Omental fat pad (tissue), 4 donors: ENCODE results near the gene EMC10. TPM values are rescaled to one million over a fixed set of nuclear protein-coding genes. Genes with fewer than 3 reads are reported as not detected.

ENCODE experiments used
- ATAC-seq: fragments of 150-250 bp; one replicate; pipeline ENCODE4 v1.9.1; 2016; ENCODE audit warnings: mild to moderate bottlenecking, moderate library complexity; ENCODE audit not compliant: low FRiP score
- DNase-seq: peaks from one replicate; pipeline ENCODE4 v3.0.0-alpha.2; 2019; ENCODE audit warnings: low spot score
- total RNA-seq, 4 donors: library from RNA; depleted of rRNA; stranded (reverse); fragments of >200 nt; gene quantifications; one replicate each; pipeline ENCODE4 v1.1.0, GENCODE V29; 2016
- TF ChIP-seq, protein P1 (sequence below), 3 donors: fragments of 450-650 bp; IDR thresholded peaks; one replicate each; pipeline ENCODE4 v1.5.1; 2016 to 2017; ENCODE audit warnings: antibody characterized with exemption in 3 of 3, mild to moderate bottlenecking in 3 of 3, moderate library complexity in 2 of 3

Gene EMC10
- total RNA-seq, 4 donors from 2014 or later = 41.6 to 52.1 (median 47.5) TPM

DNA sequence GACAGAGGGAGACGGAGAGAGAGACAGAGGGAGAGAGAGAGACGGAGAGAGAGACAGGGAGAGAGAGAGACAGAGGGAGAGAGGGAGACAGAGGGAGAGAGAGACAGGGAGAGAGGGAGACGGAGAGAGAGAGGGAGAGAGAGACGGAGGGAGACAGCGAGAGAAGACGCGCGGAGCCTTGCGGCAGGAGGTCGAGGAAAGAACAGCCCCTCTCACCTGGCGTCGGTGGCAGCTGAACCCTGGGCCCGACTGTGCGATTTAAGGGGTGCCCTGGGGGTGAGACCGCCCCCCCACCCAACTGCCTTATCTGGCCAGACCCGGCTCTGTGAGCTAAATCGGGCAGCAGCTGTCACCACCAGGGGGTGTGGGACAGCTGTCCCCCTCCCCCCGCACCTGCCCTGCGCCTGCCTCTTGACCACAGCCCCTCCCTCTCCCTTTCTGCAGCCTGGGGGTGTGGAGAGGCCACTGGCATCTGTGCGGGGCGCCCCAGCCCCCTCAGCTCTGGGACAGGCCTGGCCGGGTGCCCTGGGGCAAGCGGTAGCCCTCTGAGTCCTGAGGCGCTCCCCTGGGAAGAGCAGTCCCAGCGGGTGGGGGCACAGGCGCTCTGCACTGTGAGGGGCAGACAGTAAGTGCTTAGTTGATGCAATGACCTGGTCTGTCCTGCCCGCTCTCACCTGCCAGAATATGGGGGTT is 23.9 kb downstream of the EMC10 start:
- TF ChIP-seq, protein P1, sequence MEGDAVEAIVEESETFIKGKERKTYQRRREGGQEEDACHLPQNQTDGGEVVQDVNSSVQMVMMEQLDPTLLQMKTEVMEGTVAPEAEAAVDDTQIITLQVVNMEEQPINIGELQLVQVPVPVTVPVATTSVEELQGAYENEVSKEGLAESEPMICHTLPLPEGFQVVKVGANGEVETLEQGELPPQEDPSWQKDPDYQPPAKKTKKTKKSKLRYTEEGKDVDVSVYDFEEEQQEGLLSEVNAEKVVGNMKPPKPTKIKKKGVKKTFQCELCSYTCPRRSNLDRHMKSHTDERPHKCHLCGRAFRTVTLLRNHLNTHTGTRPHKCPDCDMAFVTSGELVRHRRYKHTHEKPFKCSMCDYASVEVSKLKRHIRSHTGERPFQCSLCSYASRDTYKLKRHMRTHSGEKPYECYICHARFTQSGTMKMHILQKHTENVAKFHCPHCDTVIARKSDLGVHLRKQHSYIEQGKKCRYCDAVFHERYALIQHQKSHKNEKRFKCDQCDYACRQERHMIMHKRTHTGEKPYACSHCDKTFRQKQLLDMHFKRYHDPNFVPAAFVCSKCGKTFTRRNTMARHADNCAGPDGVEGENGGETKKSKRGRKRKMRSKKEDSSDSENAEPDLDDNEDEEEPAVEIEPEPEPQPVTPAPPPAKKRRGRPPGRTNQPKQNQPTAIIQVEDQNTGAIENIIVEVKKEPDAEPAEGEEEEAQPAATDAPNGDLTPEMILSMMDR (IDR thresholded peaks at IDR 0.05) = no peak
- DNase-seq (no peak), ATAC-seq (no peak)

DNA sequence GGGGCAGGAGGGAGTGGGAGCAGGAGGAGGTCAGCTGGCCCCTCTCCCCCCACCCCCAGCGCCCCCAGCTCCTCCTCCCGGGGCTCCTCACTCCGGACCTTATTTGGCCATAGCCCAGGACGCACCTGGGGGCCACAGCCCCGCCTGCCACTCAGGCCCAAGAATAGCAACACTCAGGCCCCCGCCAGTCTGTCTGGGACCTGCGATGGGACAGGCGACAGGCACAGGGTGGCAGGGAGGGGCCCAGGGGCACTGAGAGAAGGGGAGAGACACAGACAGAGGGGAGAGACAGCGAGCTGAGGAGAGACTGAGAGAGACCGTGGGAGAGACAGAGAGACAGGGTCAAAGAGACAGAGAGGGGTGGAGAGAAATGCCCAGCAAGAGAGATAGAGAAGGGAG is 24.4 kb downstream of the EMC10 start:
- TF ChIP-seq, protein P1 (IDR thresholded peaks at IDR 0.05) = no peak
- ATAC-seq (no peak), DNase-seq (no peak)

DNA sequence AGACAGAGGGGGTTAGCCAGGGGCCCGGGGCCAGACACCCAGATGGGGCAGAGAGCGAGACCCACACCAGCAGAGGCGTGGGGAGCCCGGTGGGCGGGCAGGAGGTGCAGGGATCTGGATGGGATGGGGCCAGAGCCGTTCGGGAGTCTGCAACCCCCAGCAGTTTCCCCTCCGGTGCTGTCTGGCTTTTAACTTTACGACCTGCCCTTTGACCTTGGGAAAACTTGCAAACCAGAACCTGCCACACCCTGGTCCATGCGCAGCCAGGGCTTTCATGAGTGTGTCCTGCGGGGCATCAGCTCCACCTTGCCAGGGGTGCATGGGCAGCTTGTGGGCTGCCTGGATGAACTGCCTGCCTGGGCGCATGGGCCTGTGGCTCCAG is 24.9 kb downstream of the EMC10 start:
- ATAC-seq = no peak
- TF ChIP-seq, protein P1 (IDR thresholded peaks at IDR 0.05) = no peak

DNA sequence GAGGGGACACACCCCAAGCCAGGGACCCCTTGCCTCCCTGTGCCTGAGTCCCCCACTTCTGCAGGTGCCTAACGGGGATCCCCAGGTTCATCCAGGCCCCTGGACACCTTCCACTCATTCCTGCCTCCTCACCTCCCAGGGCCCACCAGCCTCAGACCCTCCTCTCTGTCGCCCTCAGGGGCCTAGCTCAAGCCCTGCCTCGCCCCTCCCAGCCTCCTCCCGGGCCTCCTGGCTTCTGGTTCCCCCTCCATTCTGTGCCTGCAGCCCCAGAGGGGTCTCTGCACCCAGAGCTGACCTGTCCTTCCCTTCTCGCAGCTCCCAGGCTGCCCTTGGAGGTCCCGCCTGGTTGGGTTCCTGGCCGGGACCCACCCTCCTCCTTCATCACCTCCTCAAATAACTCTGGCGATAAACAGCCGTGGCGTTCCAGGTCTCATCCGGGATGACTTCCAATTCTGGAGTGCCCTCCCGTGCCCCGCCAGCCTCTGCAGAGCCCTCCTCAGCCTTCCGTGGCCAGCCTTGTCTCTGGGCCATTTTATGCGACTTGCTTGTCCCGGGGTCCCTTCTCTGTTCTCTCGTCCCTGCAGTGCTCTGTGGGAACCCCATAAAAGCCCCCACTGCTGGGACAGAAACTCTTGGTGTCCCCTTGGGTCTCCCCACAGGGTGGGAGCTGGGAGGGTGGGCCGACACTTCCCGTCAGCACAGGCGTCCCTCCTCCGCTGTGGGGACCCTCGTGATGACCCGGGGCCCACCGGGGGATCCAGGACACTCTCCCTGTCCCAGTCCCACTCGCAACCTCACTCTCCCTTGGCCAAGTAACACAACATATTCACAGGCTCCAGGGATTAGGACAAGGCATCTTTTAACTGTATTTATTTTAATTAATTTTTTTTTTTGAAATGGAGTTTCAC is 25.5 kb downstream of the EMC10 start:
- DNase-seq (no peak), ATAC-seq (no peak)
- TF ChIP-seq, protein P1 (IDR thresholded peaks at IDR 0.05) = no peak

More for the DNA sequence above, 24.9 kb downstream of the EMC10 start:
- DNase-seq = no peak

DNA sequence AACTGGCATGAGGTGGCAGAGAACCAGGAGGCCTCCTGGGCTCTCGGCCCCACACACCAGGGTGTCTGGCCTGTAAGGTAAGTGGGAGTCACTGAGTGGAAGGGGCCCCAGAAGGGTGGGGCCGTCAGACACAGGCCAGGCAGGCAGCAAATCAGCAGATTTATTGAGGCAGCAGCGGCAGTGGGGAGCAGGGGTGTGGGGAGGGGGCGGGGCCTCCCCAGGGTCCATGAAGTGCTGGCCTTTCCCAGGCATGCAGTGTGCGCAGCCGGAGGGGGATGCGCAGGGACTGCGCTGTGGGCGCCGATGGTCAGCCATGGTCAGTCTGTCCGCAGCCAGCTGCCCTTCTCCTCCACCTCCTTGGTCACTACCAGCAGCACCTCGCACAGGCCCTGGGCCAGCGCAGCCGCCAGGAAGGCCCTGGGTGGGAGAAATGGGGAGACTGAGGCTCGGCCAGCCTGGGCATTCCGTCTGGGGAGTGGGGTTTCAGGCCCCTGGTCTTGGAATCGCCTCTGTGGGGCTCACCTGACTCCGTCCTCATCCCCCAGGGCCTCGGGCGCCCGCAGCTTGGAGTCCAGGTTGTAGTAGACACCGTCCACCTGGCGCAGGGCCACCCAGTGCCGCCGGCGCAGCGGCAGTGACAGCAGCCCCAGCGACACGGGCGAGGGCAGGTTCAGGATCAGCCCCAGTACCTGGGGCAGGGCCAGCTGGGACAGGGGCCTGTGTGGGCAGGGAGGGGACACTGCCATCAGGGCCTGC is 29.7 kb downstream of the EMC10 start:
- TF ChIP-seq, protein P1 (IDR thresholded peaks at IDR 0.05) = no peak
- DNase-seq = no peak
- ATAC-seq = no peak

DNA sequence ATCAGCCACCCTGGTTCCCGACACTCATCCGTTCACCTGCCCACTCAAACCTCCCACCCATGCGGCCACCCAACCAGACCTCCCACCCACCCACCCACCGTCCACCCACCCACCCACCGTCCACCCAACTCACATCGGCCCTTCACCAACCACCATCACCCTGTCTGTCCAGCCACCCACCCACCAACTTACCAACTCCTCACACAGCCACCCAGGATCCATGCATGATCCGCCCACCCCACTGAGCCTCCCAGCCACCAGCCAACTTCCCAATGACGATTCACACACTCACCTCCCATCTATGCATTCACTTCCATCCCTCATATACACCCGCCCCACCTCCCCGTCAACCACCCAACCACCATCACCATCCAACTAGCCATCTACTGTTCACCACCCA is 30.4 kb downstream of the EMC10 start:
- no peak for DNase-seq
- TF ChIP-seq, protein P1 (IDR thresholded peaks at IDR 0.05) = no peak
- ATAC-seq = no peak
